HEK293 (cell line): ENCODE results near the gene RHOU.
A peak's percentile ranks its signal among the peaks of the same experiment; 100 is the strongest.

ENCODE experiments used
- CTCF ChIA-PET: fragments of 350-600 bp; formaldehyde crosslinking; extraction: SDS; loops from one replicate; lab custom pipeline; 2021; ENCODE audit warnings: antibody characterized with exemption; lab: Yijun Ruan, JAX
- POLR2A ChIA-PET: fragments of 300-600 bp; formaldehyde crosslinking; extraction: SDS; loops from one replicate; lab custom pipeline; 2020; ENCODE audit warnings: antibody characterized with exemption, inconsistent platforms; lab: Yijun Ruan, JAX
- H3K27ac ChIP-seq: fragments of 200-500 bp; sonication (Bioruptor generic); 2 replicates; pipeline ENCODE4 v1.5.1; 2014; ENCODE audit warnings: low read depth, low read length, control low read depth, inconsistent platforms; ENCODE audit errors: extremely low read depth
- H3K36me3 ChIP-seq, 2 experiments: fragments of 200-500 bp in 1 of 2; sonication (Bioruptor generic) in 1 of 2; 1 replicate in 1 of 2; 2 replicates in 1 of 2; pipeline ENCODE4 v1.5.1; 2014 to 2017; ENCODE audit warnings: inconsistent platforms in 2 of 2, low read length in 2 of 2; ENCODE audit not compliant: control insufficient read depth in 2 of 2, insufficient read depth in 1 of 2
- H3K4me1 ChIP-seq: fragments of 200-500 bp; sonication (Bioruptor generic); 2 replicates; pipeline ENCODE4 v1.5.1; 2014; ENCODE audit warnings: mild to moderate bottlenecking, low read length, inconsistent platforms; ENCODE audit not compliant: control insufficient read depth, insufficient read depth
- H3K4me3 ChIP-seq: 2 replicates; pipeline ENCODE4 v1.5.1; 2011; ENCODE audit warnings: low read depth, mild to moderate bottlenecking, control low read depth, low read length, moderate library complexity
- H3K9me3 ChIP-seq: fragments of 200-500 bp; sonication (Bioruptor generic); 2 replicates; pipeline ENCODE4 v1.5.1; 2014; ENCODE audit warnings: low read depth, low read length, inconsistent platforms; ENCODE audit not compliant: control insufficient read depth, insufficient read depth
- BCL11B ChIP-seq: fragments of 450-650 bp; formaldehyde crosslinking; IDR thresholded peaks from 2 replicates; pipeline ENCODE4 v1.5.1; 2016; ENCODE audit warnings: low read depth, missing biosample characterization, missing genetic modification characterization
- GLI2 ChIP-seq: fragments of 450-650 bp; formaldehyde crosslinking; IDR thresholded peaks from 2 replicates; pipeline ENCODE4; 2017; ENCODE audit warnings: missing biosample characterization, missing genetic modification characterization, low read depth, borderline replicate concordance
- HIC1 ChIP-seq: fragments of 450-650 bp; formaldehyde crosslinking; IDR thresholded peaks from 2 replicates; pipeline ENCODE4 v1.5.1; 2016; ENCODE audit warnings: missing biosample characterization, missing genetic modification characterization
- OVOL3 ChIP-seq: fragments of 450-650 bp; formaldehyde crosslinking; IDR thresholded peaks from 2 replicates; pipeline ENCODE4 v1.5.1; 2016; ENCODE audit warnings: missing biosample characterization, missing genetic modification characterization
- PRDM10 ChIP-seq: fragments of 450-650 bp; formaldehyde crosslinking; IDR thresholded peaks from 2 replicates; pipeline ENCODE4 v1.5.1; 2016; ENCODE audit warnings: missing biosample characterization, missing genetic modification characterization
- SP2 ChIP-seq: fragments of 450-650 bp; formaldehyde crosslinking; IDR thresholded peaks from 2 replicates; pipeline ENCODE4 v1.5.1; 2016; ENCODE audit warnings: missing biosample characterization, missing genetic modification characterization
- ZBTB6 ChIP-seq: fragments of 450-650 bp; formaldehyde crosslinking; IDR thresholded peaks from 2 replicates; pipeline ENCODE4 v1.5.1; 2017; ENCODE audit warnings: missing biosample characterization, missing genetic modification characterization
- ZIC2 ChIP-seq: fragments of 450-650 bp; formaldehyde crosslinking; IDR thresholded peaks from 2 replicates; pipeline ENCODE4 v1.5.1; 2016; ENCODE audit warnings: missing biosample characterization, missing genetic modification characterization
- ZNF280C ChIP-seq: fragments of 450-650 bp; formaldehyde crosslinking; IDR thresholded peaks from 2 replicates; pipeline ENCODE4 v1.5.1; 2016; ENCODE audit warnings: missing biosample characterization, missing genetic modification characterization
- ZNF600 ChIP-seq: fragments of 450-650 bp; formaldehyde crosslinking; IDR thresholded peaks from 2 replicates; pipeline ENCODE4 v1.5.1; 2016; ENCODE audit warnings: missing biosample characterization, missing genetic modification characterization
- ZNF660 ChIP-seq: fragments of 450-650 bp; IDR thresholded peaks from 2 replicates; pipeline ENCODE4 v1.5.1; 2018; ENCODE audit warnings: missing biosample characterization, mild to moderate bottlenecking, missing genetic modification characterization
- ZNF776 ChIP-seq: fragments of 450-650 bp; formaldehyde crosslinking; IDR thresholded peaks from 2 replicates; pipeline ENCODE4 v1.5.0; 2017; ENCODE audit warnings: missing biosample characterization, missing genetic modification characterization, borderline replicate concordance
- ZSCAN16 ChIP-seq: fragments of 450-650 bp; formaldehyde crosslinking; IDR thresholded peaks from 2 replicates; pipeline ENCODE4 v1.5.1; 2016; ENCODE audit warnings: missing biosample characterization, missing genetic modification characterization
- TF ChIP-seq, protein P1 (sequence below): fragments of 450-650 bp; formaldehyde crosslinking; IDR thresholded peaks from 2 replicates; pipeline ENCODE4 v1.5.1; 2016; ENCODE audit warnings: missing biosample characterization, missing genetic modification characterization
- TF ChIP-seq, protein P2 (sequence below): fragments of 450-650 bp; formaldehyde crosslinking; IDR thresholded peaks from 2 replicates; pipeline ENCODE4 v1.5.1; 2016; ENCODE audit warnings: missing biosample characterization, missing genetic modification characterization
- TF ChIP-seq, protein P3 (sequence below): fragments of 450-650 bp; formaldehyde crosslinking; IDR thresholded peaks from 2 replicates; pipeline ENCODE4 v1.5.1; 2016; ENCODE audit warnings: missing biosample characterization, missing genetic modification characterization

Gene RHOU

GRCh38 chr1:228748029-228748428 lies 12.8 kb downstream of the RHOU start:
- POLR2A ChIA-PET = no interaction called here
- Histone ChIP-seq H3K4me1 (no peaks in the 10 kb centered on the region), H3K9me3 (no peaks in the 10 kb centered on the region), H3K36me3 (peaks cover 25 to 26% of the 10 kb centered on the region in 2 experiments; a peak in 2 of 3 replicates), H3K4me3 (no peak overlapping the region), H3K27ac (no peak overlapping the region)
- CTCF ChIA-PET = interaction anchor here (1.0 to 1.1 kb wide), 2 partner anchors 83 to 507 kb away, joined by 3 to 6 read pairs; no protein-coding TSS in a partner anchor
- peak; percentile 71 for TF ChIP-seq ZIC2 (tag by site-specific recombination)
- TF ChIP-seq GLI2 (tag by site-specific recombination) = no peak

DNA sequence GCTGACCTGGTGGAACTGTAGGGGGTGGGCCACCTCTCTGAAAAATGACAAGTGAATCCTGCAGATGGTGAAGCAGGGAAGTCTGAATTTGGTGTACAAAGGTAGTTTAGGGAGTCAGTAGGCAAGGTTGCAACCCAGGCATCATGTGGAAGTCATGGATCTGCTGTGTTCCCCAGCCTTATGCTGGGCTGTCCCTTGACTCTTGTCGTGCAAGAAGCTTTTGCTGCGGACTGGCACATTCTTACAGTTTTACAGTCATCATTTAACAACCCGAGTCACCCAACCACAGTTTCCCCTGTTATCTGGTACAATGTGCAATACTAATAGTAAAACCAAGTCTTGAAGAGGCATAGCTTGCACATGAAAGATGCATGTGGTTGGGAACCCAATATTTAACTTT lies 13.2 kb downstream of the RHOU start:
- CTCF ChIA-PET = interaction anchor here (0.6 to 1.1 kb wide), 4 partner anchors 84 to 506 kb away, joined by 3 to 6 read pairs (median 3); no protein-coding TSS in a partner anchor

More for the DNA sequence above, 13.2 kb downstream of the RHOU start:
- TF ChIP-seq, protein P1, sequence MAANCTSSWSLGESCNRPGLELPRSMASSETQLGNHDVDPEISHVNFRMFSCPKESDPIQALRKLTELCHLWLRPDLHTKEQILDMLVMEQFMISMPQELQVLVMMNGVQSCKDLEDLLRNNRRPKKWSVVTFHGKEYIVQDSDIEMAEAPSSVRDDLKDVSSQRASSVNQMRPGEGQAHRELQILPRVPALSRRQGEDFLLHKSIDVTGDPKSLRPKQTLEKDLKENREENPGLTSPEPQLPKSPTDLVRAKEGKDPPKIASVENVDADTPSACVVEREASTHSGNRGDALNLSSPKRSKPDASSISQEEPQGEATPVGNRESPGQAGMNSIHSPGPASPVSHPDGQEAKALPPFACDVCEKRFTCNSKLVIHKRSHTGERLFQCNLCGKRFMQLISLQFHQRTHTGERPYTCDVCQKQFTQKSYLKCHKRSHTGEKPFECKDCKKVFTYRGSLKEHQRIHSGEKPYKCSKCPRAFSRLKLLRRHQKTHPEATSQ (tag by site-specific recombination) = no peak
- TF ChIP-seq ZNF660 (tag by site-specific recombination) = no peak
- no peak for TF ChIP-seq ZSCAN16
- TF ChIP-seq ZBTB6 = no peak
- TF ChIP-seq, protein P2, sequence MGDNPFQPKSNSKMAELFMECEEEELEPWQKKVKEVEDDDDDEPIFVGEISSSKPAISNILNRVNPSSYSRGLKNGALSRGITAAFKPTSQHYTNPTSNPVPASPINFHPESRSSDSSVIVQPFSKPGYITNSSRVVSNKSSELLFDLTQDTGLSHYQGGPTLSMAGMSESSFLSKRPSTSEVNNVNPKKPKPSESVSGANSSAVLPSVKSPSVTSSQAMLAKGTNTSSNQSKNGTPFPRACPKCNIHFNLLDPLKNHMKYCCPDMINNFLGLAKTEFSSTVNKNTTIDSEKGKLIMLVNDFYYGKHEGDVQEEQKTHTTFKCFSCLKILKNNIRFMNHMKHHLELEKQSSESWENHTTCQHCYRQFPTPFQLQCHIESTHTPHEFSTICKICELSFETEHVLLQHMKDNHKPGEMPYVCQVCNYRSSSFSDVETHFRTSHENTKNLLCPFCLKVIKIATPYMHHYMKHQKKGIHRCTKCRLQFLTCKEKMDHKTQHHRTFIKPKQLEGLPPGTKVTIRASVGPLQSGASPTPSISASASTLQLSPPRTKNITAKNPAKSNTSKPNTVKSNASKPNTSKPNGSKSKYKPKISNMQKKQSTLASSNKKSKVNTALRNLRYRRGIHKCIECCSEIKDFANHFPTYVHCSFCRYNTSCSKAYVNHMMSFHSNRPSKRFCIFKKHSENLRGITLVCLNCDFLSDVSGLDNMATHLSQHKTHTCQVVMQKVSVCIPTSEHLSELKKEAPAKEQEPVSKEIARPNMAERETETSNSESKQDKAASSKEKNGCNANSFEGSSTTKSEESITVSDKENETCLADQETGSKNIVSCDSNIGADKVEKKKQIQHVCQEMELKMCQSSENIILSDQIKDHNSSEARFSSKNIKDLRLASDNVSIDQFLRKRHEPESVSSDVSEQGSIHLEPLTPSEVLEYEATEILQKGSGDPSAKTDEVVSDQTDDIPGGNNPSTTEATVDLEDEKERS (tag by site-specific recombination) = no peak
- no peak for TF ChIP-seq GLI2 (tag by site-specific recombination)
- no peak for TF ChIP-seq OVOL3 (tag by site-specific recombination)
- TF ChIP-seq ZNF600 (tag by site-specific recombination) = no peak
- no peak for TF ChIP-seq ZNF776
- TF ChIP-seq, protein P3, sequence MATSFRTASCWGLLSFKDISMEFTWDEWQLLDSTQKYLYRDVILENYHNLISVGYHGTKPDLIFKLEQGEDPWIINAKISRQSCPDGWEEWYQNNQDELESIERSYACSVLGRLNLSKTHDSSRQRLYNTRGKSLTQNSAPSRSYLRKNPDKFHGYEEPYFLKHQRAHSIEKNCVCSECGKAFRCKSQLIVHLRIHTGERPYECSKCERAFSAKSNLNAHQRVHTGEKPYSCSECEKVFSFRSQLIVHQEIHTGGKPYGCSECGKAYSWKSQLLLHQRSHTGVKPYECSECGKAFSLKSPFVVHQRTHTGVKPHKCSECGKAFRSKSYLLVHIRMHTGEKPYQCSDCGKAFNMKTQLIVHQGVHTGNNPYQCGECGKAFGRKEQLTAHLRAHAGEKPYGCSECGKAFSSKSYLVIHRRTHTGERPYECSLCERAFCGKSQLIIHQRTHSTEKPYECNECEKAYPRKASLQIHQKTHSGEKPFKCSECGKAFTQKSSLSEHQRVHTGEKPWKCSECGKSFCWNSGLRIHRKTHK (tag by site-specific recombination) = no peak
- no peak for TF ChIP-seq PRDM10 (tag by site-specific recombination)
- TF ChIP-seq SP2 (tag by site-specific recombination) = no peak
- no peak for TF ChIP-seq ZNF280C
- no peak for TF ChIP-seq HIC1 (tag by site-specific recombination)
- TF ChIP-seq BCL11B (tag by site-specific recombination) = no peak
- no peaks in the 10 kb centered on the region for H3K9me3 ChIP-seq
- peaks cover 22% of the 10 kb centered on the region in 2 experiments; a peak in 2 of 3 replicates for H3K36me3 ChIP-seq
- no peak overlapping the region for H3K4me3 ChIP-seq
- H3K27ac ChIP-seq = no peak overlapping the region
- 0 out of 2 replicates have a peak, but pooled peaks cover under 1% of the 10 kb centered on the region for H3K4me1 ChIP-seq
- POLR2A ChIA-PET = no interaction called here
